HG03521 (cell line): ENCODE data around the gene ZNF385A.
A peak's percentile ranks its signal among the peaks of the same experiment; 100 is the strongest.
"Not testable (repeated sequence)": the region's sequence is repeated elsewhere in the genome, so short reads cannot be mapped to it uniquely, and the experiment has no call there.

ENCODE experiments used
- ATAC-seq: cut with Tn5 transposase; IDR thresholded peaks from one replicate; pipeline ENCODE4 v1.9.1; 2021; ENCODE audit warnings: mild to moderate bottlenecking, moderate library complexity; ENCODE audit not compliant: unreplicated experiment

The ZNF385A gene

DNA sequence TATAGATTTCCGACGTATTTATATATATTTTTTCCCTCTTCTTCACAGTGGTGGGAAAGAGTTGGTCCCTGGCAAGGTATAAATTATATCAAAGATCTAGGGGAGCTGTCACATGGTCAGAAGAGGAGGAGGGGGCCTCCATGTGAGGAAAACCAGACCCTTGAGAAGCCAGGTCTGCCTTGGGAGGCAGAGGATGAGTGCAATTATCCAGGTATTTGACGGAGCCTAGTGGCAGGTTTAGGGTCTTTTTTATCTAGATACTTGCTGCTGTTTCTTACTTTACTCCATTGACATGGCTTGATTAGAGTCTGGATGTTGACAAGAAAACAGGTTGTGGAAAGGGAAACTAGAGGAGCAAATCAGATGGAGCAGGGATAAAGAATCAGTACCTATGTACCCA lies 54.1 kb downstream of the ZNF385A start:
- ATAC-seq = no peak

DNA sequence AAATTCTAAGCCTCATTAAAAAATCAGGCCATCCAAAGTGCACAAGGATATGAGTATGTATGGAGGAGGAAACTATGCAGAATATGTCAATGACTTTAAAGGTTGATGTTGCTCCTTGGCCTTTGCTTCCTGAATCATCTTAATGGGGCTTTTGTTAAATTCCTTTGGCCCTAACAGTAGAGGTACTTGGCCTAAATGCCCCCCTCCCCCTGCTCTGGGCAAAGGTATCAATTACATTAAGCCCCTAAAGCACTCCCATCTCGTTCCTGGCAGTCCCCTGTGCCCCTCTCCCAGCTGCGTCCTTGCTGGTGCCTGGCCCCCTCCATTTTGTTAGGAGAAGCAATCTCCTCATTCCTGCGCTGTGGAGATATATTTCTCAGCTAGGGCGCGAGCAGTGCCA lies 54.8 kb downstream of the ZNF385A start:
- ATAC-seq = no peak

DNA sequence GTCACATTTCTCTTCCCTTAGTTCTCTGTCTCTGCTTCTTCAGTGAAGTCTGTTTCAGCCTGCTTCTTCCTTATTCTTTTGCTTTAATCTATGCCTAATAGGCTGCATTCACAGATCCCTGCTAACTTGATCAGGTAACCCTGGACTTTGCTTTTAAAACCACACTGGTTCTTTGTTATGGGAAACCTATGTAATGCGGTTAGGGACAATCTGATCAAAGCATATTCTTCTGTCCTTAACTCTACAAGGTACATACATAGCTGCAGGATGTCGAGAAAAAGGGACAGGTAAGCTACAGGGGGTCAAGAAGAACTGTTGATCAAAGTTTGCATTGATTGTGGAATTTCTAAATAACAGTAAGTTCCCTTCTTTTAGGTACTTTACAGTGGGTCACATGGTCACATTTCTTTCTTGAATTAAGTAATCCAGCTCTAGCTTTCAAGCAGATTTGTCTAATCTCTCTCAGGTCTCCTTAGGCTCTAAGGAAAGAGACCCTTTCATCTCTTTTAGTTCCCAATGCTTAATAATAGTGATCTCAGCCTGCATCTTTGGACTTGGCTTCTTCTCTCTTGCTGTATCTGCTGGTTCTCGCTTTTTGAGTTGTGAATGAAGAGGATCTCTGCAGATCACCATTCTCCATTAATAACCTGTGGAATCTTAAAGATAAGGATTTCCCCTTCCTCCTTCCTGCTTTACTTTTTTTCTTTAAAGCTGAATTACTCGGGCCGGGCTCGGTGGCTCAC lies 55.8 kb downstream of the ZNF385A start:
- no peak for ATAC-seq

DNA sequence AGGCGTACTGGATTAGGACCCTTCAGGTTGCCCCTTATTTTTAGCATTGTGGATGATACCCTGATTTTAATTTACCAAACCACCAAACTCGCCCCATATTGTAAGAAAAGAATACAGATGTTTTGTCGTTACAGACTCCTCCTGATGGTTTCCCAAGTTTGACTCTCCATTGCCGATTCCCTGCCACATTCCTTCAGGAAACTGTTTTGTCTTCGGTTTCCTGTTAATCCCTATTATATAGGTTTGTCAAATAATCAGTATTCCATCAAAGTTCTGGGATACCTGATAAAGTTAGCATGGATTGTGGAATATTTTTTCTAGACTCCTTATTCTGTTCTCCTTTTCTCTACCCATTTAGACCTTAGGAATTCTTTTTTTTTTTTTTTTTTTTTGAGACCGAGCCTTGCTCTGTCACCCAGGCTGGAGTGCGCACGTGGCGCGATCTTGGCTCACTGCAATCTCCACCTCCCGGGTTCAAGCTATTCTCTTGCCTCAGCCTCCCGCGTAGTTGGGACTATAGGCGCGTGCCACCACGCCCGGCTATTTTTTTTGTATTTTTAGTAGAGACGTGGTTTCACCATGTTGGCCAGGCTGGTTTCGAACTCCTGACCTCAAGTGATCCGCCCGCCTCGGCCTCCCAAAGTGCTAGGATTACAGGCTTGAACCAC lies 59.0 kb downstream of the ZNF385A start:
- ATAC-seq = not testable (repeated sequence)

DNA sequence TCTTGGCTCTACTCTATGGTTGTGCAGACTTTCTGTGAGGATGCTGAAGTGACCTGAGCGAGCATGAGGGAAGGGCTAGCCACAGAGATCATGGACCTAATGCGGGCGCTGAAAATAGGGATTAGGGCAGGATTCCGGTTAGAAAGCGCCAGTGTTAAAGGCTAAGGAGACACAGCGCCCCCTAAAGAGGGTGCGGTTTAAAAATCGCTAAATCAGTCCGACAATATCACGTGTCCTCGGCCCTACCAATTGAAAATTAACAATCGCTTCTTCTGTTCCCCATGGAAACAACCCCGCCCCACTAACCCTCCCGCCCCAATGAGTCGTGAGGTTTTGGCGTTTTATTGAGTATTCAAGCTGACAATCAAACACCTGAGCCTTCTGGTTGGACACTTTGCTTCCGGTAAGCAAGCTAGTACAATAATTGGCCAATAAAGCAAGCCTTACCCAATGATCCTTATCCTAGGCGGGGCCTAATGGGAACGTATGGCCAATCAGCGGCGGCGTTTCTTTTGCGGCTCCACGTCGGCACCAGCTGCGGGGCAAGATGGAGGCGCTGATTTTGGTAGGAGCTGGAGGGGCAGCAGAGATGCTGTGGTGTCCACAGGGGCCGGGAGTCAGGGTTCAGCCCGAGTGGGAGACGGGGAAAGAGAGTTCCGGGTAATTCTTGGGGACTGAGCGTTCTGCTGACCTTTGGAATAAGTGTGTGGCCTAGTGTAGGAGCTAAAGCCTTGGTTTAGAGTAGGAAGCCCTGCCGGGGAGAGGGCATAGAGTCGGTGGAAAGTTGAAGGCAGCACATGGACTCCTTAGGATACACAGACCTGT lies 59.7 kb downstream of the ZNF385A start, which contains the start of gene COPZ1:
COPZ1 (plus strand) TSS at position 515 of the 825 bp plus-strand sequence; CDS start at position 548, 33 bp downstream.
- ATAC-seq = peak; percentile 98

DNA sequence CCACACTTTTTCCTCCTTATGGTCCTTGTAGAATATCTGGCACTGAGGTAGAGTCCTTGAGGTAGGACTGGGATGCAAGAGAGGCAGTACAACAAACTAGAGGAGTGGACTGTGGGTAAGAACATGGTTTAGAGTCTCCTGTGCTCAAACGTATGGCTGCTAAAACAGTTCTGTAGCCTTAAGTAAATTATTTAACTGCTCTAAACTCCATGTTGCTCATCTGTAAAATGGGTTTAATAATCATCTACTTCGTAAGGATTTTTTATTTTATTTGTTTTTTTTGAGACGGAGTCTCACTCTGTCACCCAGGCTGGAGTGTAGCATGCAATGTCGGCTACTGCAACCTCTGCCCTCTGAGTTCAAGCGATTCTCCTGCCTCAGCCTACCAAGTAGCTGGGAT lies 63.2 kb downstream of the ZNF385A start:
- ATAC-seq = no peak
